Adipocyte (in vitro differentiated cells): ENCODE data around the gene CD247.
A peak's percentile ranks its signal among the peaks of the same experiment; 100 is the strongest.

ENCODE experiments used
- DNase-seq: peaks from one replicate; pipeline ENCODE4 v3.0.0-alpha.2; 2015; ENCODE audit warnings: low read depth
- H3K27me3 ChIP-seq: replicated peaks from 2 replicates; pipeline ENCODE4 v1.7.0; 2013; ENCODE audit warnings: mild to moderate bottlenecking, low read length, moderate library complexity; ENCODE audit not compliant: control insufficient read depth, insufficient read depth
- H3K36me3 ChIP-seq: 2 replicates; pipeline ENCODE4 v1.7.0; 2013; ENCODE audit warnings: low read length, mild to moderate bottlenecking, moderate library complexity; ENCODE audit not compliant: control insufficient read depth, insufficient read depth, severe bottlenecking
- H3K4me1 ChIP-seq: 2 replicates; pipeline ENCODE4 v1.7.0; 2013; ENCODE audit warnings: mild to moderate bottlenecking, low read length, moderate library complexity; ENCODE audit not compliant: control insufficient read depth, insufficient read depth
- H3K4me3 ChIP-seq: 2 replicates; pipeline ENCODE4 v1.7.0; 2013; ENCODE audit warnings: mild to moderate bottlenecking, low read length, moderate library complexity
- H3K9ac ChIP-seq: 2 replicates; pipeline ENCODE4 v1.7.0; 2013; ENCODE audit warnings: mild to moderate bottlenecking, low read length, moderate library complexity
- H3K9me3 ChIP-seq: 2 replicates; pipeline ENCODE4 v1.7.0; 2013; ENCODE audit warnings: mild to moderate bottlenecking, low read length, moderate library complexity; ENCODE audit not compliant: control insufficient read depth

The CD247 gene

GRCh38 chr1:167430134-167430848, 88.0 kb downstream of the CD247 start:
- H3K4me3 ChIP-seq = no peak overlapping the region
- H3K9ac ChIP-seq = no peak overlapping the region
- H3K36me3 ChIP-seq = no peaks in the 10 kb centered on the region
- H3K27me3 ChIP-seq = no peaks in the 10 kb centered on the region
- no peak for DNase-seq
- H3K4me1 ChIP-seq = peaks cover 14% of the 10 kb centered on the region
- no peaks in the 10 kb centered on the region for H3K9me3 ChIP-seq

GRCh38 chr1:167429612-167430011, 88.7 kb downstream of the CD247 start:
- H3K27me3 ChIP-seq = no peaks in the 10 kb centered on the region
- no peaks in the 10 kb centered on the region for H3K36me3 ChIP-seq
- no peak overlapping the region for H3K9ac ChIP-seq
- no peak for DNase-seq
- H3K9me3 ChIP-seq = no peaks in the 10 kb centered on the region
- H3K4me1 ChIP-seq = peaks cover 14% of the 10 kb centered on the region
- no peak overlapping the region for H3K4me3 ChIP-seq

- Histone ChIP-seq H3K4me3 (no peak overlapping the region), H3K36me3 (no peaks in the 10 kb centered on the region), H3K9me3 (no peaks in the 10 kb centered on the region), H3K9ac (no peak overlapping the region), H3K4me1 (peaks cover 21% of the 10 kb centered on the region), H3K27me3 (no peaks in the 10 kb centered on the region)
- DNase-seq = no peak
Observed at GRCh38 chr1:167428395-167428794, 89.9 kb downstream of the CD247 start.

- Histone ChIP-seq H3K9ac (no peak overlapping the region), H3K4me3 (no peak overlapping the region), H3K27me3 (no peaks in the 10 kb centered on the region), H3K4me1 (peaks cover 21% of the 10 kb centered on the region), H3K9me3 (no peaks in the 10 kb centered on the region), H3K36me3 (no peaks in the 10 kb centered on the region)
- peak; percentile 4 for DNase-seq
Observed at GRCh38 chr1:167427848-167428247, 90.5 kb downstream of the CD247 start.

GRCh38 chr1:167426716-167427115, 91.6 kb downstream of the CD247 start:
- DNase-seq = no peak
- H3K4me3 ChIP-seq = no peak overlapping the region
- H3K27me3 ChIP-seq = no peaks in the 10 kb centered on the region
- H3K4me1 ChIP-seq = peaks cover 21% of the 10 kb centered on the region
- no peaks in the 10 kb centered on the region for H3K9me3 ChIP-seq
- no peaks in the 10 kb centered on the region for H3K36me3 ChIP-seq
- no peak overlapping the region for H3K9ac ChIP-seq

GRCh38 chr1:167425482-167425881, 92.8 kb downstream of the CD247 start:
- H3K9me3 ChIP-seq = no peaks in the 10 kb centered on the region
- H3K9ac ChIP-seq = no peak overlapping the region
- no peaks in the 10 kb centered on the region for H3K36me3 ChIP-seq
- no peaks in the 10 kb centered on the region for H3K27me3 ChIP-seq
- no peak overlapping the region for H3K4me3 ChIP-seq
- H3K4me1 ChIP-seq = peaks cover 21% of the 10 kb centered on the region
- DNase-seq = no peak

GRCh38 chr1:167423684-167424619, 94.4 kb downstream of the CD247 start:
- Histone ChIP-seq H3K36me3 (no peaks in the 10 kb centered on the region), H3K9me3 (no peaks in the 10 kb centered on the region), H3K9ac (no peak overlapping the region), H3K4me3 (no peak overlapping the region), H3K4me1 (peaks cover 20% of the 10 kb centered on the region), H3K27me3 (no peaks in the 10 kb centered on the region)
- DNase-seq = no peak

GRCh38 chr1:167420510-167420909, 97.8 kb downstream of the CD247 start:
- no peaks in the 10 kb centered on the region for H3K9me3 ChIP-seq

GRCh38 chr1:167419245-167419644, 99.1 kb downstream of the CD247 start:
- Histone ChIP-seq H3K4me3 (no peak overlapping the region), H3K9me3 (no peaks in the 10 kb centered on the region), H3K36me3 (peaks cover 8% of the 10 kb centered on the region), H3K9ac (no peak overlapping the region), H3K4me1 (peaks cover 19% of the 10 kb centered on the region), H3K27me3 (no peaks in the 10 kb centered on the region)
- no peak for DNase-seq

More at GRCh38 chr1:167420510-167420909, 97.8 kb downstream of the CD247 start:
- H3K27me3 ChIP-seq = no peaks in the 10 kb centered on the region
- H3K4me1 ChIP-seq = peaks cover 21% of the 10 kb centered on the region
- peaks cover 5% of the 10 kb centered on the region for H3K36me3 ChIP-seq
- no peak overlapping the region for H3K4me3 ChIP-seq
- DNase-seq = peak; percentile 6
- no peak overlapping the region for H3K9ac ChIP-seq

GRCh38 chr1:167418391-167418790, 99.9 kb downstream of the CD247 start:
- Histone ChIP-seq H3K9me3 (no peaks in the 10 kb centered on the region), H3K9ac (no peak overlapping the region), H3K27me3 (no peaks in the 10 kb centered on the region), H3K36me3 (peaks cover 15% of the 10 kb centered on the region), H3K4me3 (no peak overlapping the region), H3K4me1 (peaks cover 14% of the 10 kb centered on the region)
- DNase-seq = no peak

- H3K27me3 ChIP-seq = no peaks in the 10 kb centered on the region
- H3K9me3 ChIP-seq = no peaks in the 10 kb centered on the region
- DNase-seq = no peak
- no peak overlapping the region for H3K4me3 ChIP-seq
- no peak overlapping the region for H3K9ac ChIP-seq
- H3K4me1 ChIP-seq = peaks cover 14% of the 10 kb centered on the region
- H3K36me3 ChIP-seq = peaks cover 31% of the 10 kb centered on the region
Observed at GRCh38 chr1:167416506-167416905, 101.8 kb downstream of the CD247 start.
